GM21825 (cell line): ENCODE measurements around the gene NANOG.
"Not testable (repeated sequence)": the region's sequence is repeated elsewhere in the genome, so short reads cannot be mapped to it uniquely, and the experiment has no call there.

Experiments used
- ATAC-seq: cut with Tn5 transposase; IDR thresholded peaks from one replicate; pipeline ENCODE4 v1.9.1; 2021; ENCODE audit warnings: mild to moderate bottlenecking, moderate library complexity; ENCODE audit not compliant: unreplicated experiment

The NANOG gene

DNA sequence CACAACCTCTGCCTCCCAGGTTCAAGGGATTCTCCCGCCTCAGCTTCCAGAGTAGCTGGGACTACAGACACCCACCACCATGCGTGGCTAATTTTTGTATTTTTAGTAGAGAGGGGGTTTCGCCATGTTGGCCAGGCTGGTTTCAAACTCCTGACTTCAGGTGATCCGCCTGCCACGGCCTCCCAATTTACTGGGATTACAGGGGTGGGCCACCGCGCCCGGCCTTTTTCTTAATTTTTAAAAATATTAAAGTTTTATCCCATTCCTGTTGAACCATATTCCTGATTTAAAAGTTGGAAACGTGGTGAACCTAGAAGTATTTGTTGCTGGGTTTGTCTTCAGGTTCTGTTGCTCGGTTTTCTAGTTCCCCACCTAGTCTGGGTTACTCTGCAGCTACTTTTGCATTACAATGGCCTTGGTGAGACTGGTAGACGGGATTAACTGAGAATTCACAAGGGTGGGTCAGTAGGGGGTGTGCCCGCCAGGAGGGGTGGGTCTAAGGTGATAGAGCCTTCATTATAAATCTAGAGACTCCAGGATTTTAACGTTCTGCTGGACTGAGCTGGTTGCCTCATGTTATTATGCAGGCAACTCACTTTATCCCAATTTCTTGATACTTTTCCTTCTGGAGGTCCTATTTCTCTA, at the start of gene NANOG:
Gene NANOG (plus strand): TSS at position 519 of the 645 bp plus-strand sequence. CDS start 213 bp downstream, outside the sequence.
- not testable (repeated sequence) for ATAC-seq

GRCh38 chr12:7747246-7747645, 42.0 kb upstream of the NANOG start, which contains the start of gene CLEC4C:
Gene CLEC4C (minus strand): TSS chr12:7747375. CDS start chr12:7747348, 27 bp downstream.
- no peak for ATAC-seq

- ATAC-seq: no peak
These were observed 40.4 kb upstream of the NANOG start for GRCh38 chr12:7748852-7749251.

DNA sequence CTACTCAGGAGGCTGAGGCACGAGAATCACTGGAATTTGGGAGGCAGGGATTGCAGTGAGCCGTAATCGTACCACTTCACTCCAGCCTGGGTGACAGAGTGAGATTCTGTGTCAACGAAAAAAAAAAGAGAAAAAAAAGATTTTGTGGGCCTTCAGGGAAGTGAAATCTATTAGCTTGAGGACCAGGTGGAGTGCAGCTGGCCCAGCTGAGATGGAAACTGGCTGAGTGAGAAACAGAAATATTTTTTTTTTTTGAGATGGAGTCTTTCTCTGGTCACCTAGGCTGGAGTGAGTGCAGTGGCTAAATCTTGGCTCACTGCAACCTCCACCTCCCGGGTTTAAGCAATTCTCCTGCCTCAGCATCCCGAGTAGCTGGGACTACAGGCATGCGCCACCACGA, 39.8 kb upstream of the NANOG start:
- no peak for ATAC-seq

- no peak for ATAC-seq
These were observed 38.9 kb upstream of the NANOG start for GRCh38 chr12:7750350-7750749.

GRCh38 chr12:7751394-7751793, 37.8 kb upstream of the NANOG start:
- ATAC-seq: no peak

- not testable (repeated sequence) for ATAC-seq
These were observed 37.0 kb upstream of the NANOG start for GRCh38 chr12:7751941-7752922.

GRCh38 chr12:7755668-7756067, 33.5 kb upstream of the NANOG start:
- ATAC-seq: not testable (repeated sequence)

DNA sequence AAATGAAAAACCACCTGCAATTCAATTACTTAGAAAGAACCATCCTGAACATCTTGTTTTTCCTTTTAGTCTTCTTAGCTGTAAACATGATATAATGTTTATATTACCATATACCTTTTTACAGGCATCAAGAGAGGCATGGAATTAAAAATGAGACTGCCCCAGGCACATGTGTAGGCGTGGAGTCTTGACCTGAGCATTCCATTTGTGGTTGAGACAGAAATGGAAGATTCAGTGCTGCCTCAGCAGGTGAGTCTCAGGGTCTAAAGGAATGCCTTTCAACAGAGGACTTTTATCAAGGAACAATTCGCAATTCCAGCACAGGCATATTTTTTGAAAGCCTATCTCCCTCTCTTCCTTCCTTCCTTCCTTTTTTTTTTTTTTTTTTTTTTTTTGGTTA, 32.2 kb upstream of the NANOG start:
- no peak for ATAC-seq

DNA sequence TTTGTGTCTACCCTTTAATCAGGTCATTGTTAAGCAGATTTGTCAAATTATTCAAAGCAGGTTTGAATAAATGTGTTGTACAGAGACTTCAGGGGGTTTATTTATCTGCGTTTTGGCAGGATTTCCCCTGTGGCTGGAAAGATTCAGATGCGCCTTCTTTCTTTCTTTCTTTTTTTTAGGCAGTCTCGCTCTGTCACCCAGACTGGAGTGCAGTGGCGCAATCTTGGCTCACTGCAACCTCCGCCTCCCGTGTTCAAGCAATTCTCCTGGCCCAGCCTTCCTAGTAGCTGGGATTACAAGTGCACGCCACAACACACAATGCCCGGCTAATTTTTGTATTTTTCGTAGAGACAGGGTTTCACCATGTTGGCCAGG, 30.4 kb upstream of the NANOG start:
- ATAC-seq: no peak

DNA sequence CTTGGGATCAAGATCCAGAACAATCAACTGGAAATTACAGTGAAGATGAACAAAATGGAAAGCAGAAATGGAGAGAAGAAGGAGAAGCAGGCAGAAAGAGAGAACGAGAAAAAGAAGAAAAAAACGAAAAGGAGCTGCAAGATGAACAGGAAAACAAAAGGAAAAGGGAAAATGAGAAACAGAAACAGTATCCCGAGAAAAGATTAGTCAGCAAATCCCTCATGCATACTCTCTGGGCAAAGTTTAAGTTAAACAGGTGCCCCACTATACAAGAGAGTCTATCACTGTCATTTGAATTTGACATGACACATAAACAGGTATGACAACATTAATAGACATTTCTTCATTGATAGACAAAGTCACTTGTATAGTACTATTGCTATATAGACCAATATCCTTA, 19.2 kb upstream of the NANOG start:
- ATAC-seq: no peak

GRCh38 chr12:7781274-7781673, 7.9 kb upstream of the NANOG start:
- no peak for ATAC-seq

DNA sequence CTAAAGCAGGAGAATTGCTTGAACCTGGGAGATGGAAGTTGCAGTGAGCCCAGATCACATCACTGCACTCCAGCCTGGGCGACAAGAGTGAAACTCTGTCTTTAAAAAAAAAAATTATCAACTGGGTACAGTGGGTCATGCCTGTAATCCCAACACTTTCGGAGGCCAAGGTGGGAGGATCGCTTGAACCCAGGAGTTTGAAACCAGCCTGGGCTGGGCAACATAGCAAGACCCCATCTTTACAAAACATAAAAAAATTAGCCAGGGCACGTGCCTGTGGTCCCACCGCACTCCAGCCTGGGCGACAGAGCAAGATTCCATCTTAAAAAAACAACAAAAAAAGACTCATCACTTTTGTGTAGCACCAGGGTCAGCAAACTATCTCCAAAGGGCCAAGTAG, 7.1 kb upstream of the NANOG start:
- no peak for ATAC-seq

DNA sequence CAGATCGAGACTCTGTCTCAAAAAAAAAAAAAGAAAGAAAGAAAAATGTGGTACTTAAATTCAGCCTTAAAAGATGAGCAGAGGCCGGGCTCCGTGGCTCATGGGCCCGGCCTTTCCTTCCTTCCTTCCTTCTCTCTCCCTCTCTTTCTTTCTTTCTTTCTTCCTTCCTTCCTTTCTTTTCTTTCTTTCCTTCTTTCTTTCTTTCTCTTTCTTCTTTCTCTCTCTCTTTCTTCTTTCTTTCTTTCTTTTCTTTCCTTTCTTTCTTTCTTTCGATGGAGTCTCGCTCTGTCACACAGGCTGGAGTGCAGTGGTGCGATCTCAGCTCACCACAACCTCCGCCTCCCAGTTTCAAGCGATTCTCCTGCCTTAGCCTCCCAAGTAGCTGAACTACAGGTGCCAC, 5.8 kb upstream of the NANOG start:
- not testable (repeated sequence) for ATAC-seq

GRCh38 chr12:7784701-7785100, 4.5 kb upstream of the NANOG start:
- ATAC-seq: no peak

GRCh38 chr12:7787574-7788293, 1.5 kb upstream of the NANOG start:
- no peak for ATAC-seq

DNA sequence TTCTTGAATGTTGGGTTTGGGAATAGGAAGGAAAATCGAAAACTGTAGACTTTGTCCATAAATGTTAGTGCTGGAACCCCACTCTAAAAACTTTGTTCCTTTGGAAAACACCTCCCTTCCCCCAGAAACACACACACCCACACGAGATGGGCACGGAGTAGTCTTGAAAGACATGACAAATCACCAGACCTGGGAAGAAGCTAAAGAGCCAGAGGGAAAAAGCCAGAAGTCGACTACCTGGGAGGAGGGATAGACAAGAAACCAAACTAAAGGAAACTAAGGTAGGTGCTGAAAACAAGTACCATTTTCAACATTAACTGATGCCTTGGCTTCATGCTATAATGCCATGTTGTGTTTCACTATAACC, 925 bp upstream of the NANOG start:
- ATAC-seq: no peak

DNA sequence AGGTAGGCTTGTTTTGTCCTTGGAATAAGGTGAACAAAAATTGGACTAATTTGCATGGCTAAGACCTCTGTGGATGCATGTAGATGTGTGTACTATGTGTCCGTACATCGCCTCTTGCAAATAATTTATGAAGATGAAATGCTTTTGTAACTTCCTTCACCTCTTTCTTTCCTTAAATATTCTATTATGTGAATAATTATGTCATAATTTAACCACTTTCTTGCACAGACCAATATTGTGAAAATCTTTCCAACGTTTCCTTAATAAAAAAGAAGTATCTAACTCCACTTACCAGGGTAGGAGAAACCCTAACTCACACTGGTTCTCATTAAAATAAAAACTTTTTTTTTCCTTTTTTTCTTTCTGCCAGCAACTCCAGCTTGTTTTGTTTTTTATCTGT, 4.0 kb downstream of the NANOG start:
- no peak for ATAC-seq

- not testable (repeated sequence) for ATAC-seq
These were observed 8.1 kb downstream of the NANOG start for GRCh38 chr12:7797269-7797668.

DNA sequence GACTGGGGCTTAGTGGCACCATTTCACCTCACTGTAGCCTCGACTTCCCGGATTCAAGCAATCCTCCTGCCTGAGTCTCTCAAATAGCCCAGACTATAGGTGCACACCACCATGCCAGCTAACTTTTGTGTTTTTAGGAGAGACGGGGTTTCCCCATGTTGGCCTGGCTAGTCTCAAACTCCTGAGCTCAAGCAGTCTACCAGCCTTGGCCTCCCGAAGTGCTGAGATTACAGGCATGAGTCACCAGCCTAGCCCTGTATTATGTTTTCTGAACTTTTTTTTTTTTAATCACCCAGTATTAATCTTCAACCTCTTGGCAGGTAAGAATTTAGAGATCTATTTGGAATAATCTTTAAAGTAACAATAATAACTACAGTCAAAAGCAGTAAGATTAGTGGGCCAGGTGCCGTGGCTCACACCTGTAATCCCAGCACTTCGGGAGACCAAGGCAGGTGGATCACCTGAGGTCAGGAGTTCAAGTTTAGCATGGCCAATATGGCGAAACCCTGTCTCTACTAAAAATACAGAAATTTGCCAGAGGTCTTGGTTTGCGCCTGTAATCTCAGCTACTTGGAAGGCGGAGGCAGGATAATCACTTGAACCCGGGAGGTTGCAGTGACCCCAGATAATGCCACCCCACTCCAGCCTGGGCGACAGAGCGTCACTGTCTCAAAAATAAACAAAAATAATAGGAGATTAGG, 8.6 kb downstream of the NANOG start:
- no peak for ATAC-seq
